HG03108 (cell line): ENCODE measurements around the gene TSPAN14.
"Not testable (repeated sequence)": the region's sequence is repeated elsewhere in the genome, so short reads cannot be mapped to it uniquely, and the experiment has no call there.

Source experiments
- ATAC-seq: cut with Tn5 transposase; IDR thresholded peaks from one replicate; pipeline ENCODE4 v1.9.1; 2021; ENCODE audit warnings: moderate library complexity; ENCODE audit not compliant: unreplicated experiment

The TSPAN14 gene

GRCh38 chr10:80453842-80454512 lies at the start of gene TSPAN14:
TSS of gene TSPAN14 (plus strand) at chr10:80454310. CDS start at chr10:80489234, 34,924 bp downstream.
- peak; percentile 60 for ATAC-seq

GRCh38 chr10:80405035-80405434 lies 49.1 kb upstream of the TSPAN14 start:
- ATAC-seq: no peak

GRCh38 chr10:80405626-80406025 lies 48.5 kb upstream of the TSPAN14 start:
- ATAC-seq: no peak

- no peak for ATAC-seq
These were observed 47.9 kb upstream of the TSPAN14 start for GRCh38 chr10:80406204-80406603.

- peak; percentile 22 for ATAC-seq
These were observed 46.3 kb upstream of the TSPAN14 start for GRCh38 chr10:80407812-80408241.

- ATAC-seq: peak; percentile 94
These were observed 45.6 kb upstream of the TSPAN14 start, which contains the start of gene PRXL2A for GRCh38 chr10:80408242-80409101. TSS of gene PRXL2A (plus strand) at chr10:80408551. CDS start at chr10:80420468, 11,917 bp downstream.

- no peak for ATAC-seq
These were observed 45.0 kb upstream of the TSPAN14 start for GRCh38 chr10:80409121-80409520.

GRCh38 chr10:80410122-80410521 lies 44.0 kb upstream of the TSPAN14 start:
- no peak for ATAC-seq

- no peak for ATAC-seq
These were observed 43.4 kb upstream of the TSPAN14 start for GRCh38 chr10:80410578-80411145.

GRCh38 chr10:80411267-80411668 lies 42.8 kb upstream of the TSPAN14 start:
- ATAC-seq: no peak

GRCh38 chr10:80411681-80412220 lies 42.4 kb upstream of the TSPAN14 start:
- no peak for ATAC-seq

- ATAC-seq: no peak
These were observed 41.6 kb upstream of the TSPAN14 start for GRCh38 chr10:80412486-80412885.

- ATAC-seq: no peak
These were observed 40.7 kb upstream of the TSPAN14 start for GRCh38 chr10:80413271-80413996.

- no peak for ATAC-seq
These were observed 39.8 kb upstream of the TSPAN14 start for GRCh38 chr10:80414142-80414895.

- ATAC-seq: no peak
These were observed 38.2 kb upstream of the TSPAN14 start for GRCh38 chr10:80415734-80416478.

GRCh38 chr10:80416479-80417098 lies 37.5 kb upstream of the TSPAN14 start:
- no peak for ATAC-seq

- ATAC-seq: not testable (repeated sequence)
These were observed 36.9 kb upstream of the TSPAN14 start for GRCh38 chr10:80417256-80417655.

GRCh38 chr10:80421050-80421706 lies 32.9 kb upstream of the TSPAN14 start:
- ATAC-seq: no peak
